Measurements from ENCODE around the gene DYRK1B. TPM values are rescaled to one million over a fixed set of nuclear protein-coding genes. Genes with fewer than 3 reads are reported as not detected.

Gene DYRK1B
- total and polyA plus RNA-seq, 2 donors (not counting 1 experiment from before 2014, with no cell fraction given) = 7.7 to 12.2 TPM

GRCh38 chr19:39805104-39805503 lies 28.9 kb downstream of the DYRK1B start:
- Histone ChIP-seq H3K79me2 (ENCODE audit: control insufficient read depth, insufficient read depth, low read length) (no peaks in the 10 kb centered on the region), H3K36me3 (ENCODE audit: control insufficient read depth, insufficient read depth, low read length) (no peaks in the 10 kb centered on the region), H3K9me3 (ENCODE audit: control insufficient read depth, insufficient read depth, low read depth, low read length) (no peaks in the 10 kb centered on the region), H3K4me1 (ENCODE audit: control insufficient read depth, extremely low read depth, insufficient read depth, low read length) (no peaks in the 10 kb centered on the region), H2AFZ (ENCODE audit: low read length) (no peak overlapping the region), H3K27me3 (ENCODE audit: control insufficient read depth, insufficient read depth, low read length) (no peaks in the 10 kb centered on the region), H3K9ac (ENCODE audit: insufficient read depth, low read length) (no peak overlapping the region), H3K27ac (ENCODE audit: insufficient read depth, low read length) (no peak overlapping the region), H4K20me1 (ENCODE audit: control insufficient read depth, extremely low read depth, insufficient read depth, low read length) (no peaks in the 10 kb centered on the region), H3K4me2 (ENCODE audit: extremely low read depth, insufficient read depth, low read length) (no peak overlapping the region), H3K4me3 (replicated peaks in 1 of 4; ENCODE audit: control extremely low read depth in 1 of 4, insufficient read depth in 1 of 4, low read depth in 3 of 4, low read length in 4 of 4) (no peak overlapping the region)
- TF ChIP-seq EZH2 (IDR thresholded peaks at IDR 0.05; ENCODE audit: low read length, missing control alignments) (no peak), CTCF (conservative IDR thresholded peaks at IDR 0.05 in 1 of 2, IDR thresholded peaks at IDR 0.05 in 1 of 2; ENCODE audit: low read depth in 1 of 2, low read length in 2 of 2) (no peak)
- peak in 1 of 2 donors; percentile 6 for DNase-seq (ENCODE audit: low read depth in 2 of 2)

GRCh38 chr19:39802958-39803357 lies 31.0 kb downstream of the DYRK1B start:
- TF ChIP-seq CTCF (conservative IDR thresholded peaks at IDR 0.05 in 1 of 2, IDR thresholded peaks at IDR 0.05 in 1 of 2; ENCODE audit: low read depth in 1 of 2, low read length in 2 of 2) = no peak
- TF ChIP-seq EZH2 (IDR thresholded peaks at IDR 0.05; ENCODE audit: low read length, missing control alignments) = no peak
- no peaks in the 10 kb centered on the region for H4K20me1 ChIP-seq (ENCODE audit: control insufficient read depth, extremely low read depth, insufficient read depth, low read length)
- no peak overlapping the region for H2AFZ ChIP-seq (ENCODE audit: low read length)
- no peaks in the 10 kb centered on the region for H3K9me3 ChIP-seq (ENCODE audit: control insufficient read depth, insufficient read depth, low read depth, low read length)
- H3K27ac ChIP-seq (ENCODE audit: insufficient read depth, low read length) = no peak overlapping the region
- H3K4me3 ChIP-seq (replicated peaks in 1 of 4; ENCODE audit: control extremely low read depth in 1 of 4, insufficient read depth in 1 of 4, low read depth in 3 of 4, low read length in 4 of 4) = no peak overlapping the region
- H3K9ac ChIP-seq (ENCODE audit: insufficient read depth, low read length) = no peak overlapping the region
- H3K36me3 ChIP-seq (ENCODE audit: control insufficient read depth, insufficient read depth, low read length) = no peaks in the 10 kb centered on the region
- no peaks in the 10 kb centered on the region for H3K4me1 ChIP-seq (ENCODE audit: control insufficient read depth, extremely low read depth, insufficient read depth, low read length)
- no peaks in the 10 kb centered on the region for H3K27me3 ChIP-seq (ENCODE audit: control insufficient read depth, insufficient read depth, low read length)
- peak in 1 of 2 donors; percentile 1 for DNase-seq (ENCODE audit: low read depth in 2 of 2)
- no peaks in the 10 kb centered on the region for H3K79me2 ChIP-seq (ENCODE audit: control insufficient read depth, insufficient read depth, low read length)
- no peak overlapping the region for H3K4me2 ChIP-seq (ENCODE audit: extremely low read depth, insufficient read depth, low read length)

GRCh38 chr19:39797083-39797482 lies 36.9 kb downstream of the DYRK1B start:
- Histone ChIP-seq H2AFZ (ENCODE audit: low read length) (no peak overlapping the region), H3K4me3 (replicated peaks in 1 of 4; ENCODE audit: control extremely low read depth in 1 of 4, insufficient read depth in 1 of 4, low read depth in 3 of 4, low read length in 4 of 4) (no peak overlapping the region), H3K9me3 (ENCODE audit: control insufficient read depth, insufficient read depth, low read depth, low read length) (no peaks in the 10 kb centered on the region), H3K79me2 (ENCODE audit: control insufficient read depth, insufficient read depth, low read length) (no peaks in the 10 kb centered on the region), H4K20me1 (ENCODE audit: control insufficient read depth, extremely low read depth, insufficient read depth, low read length) (no peaks in the 10 kb centered on the region), H3K4me1 (ENCODE audit: control insufficient read depth, extremely low read depth, insufficient read depth, low read length) (no peaks in the 10 kb centered on the region), H3K27ac (ENCODE audit: insufficient read depth, low read length) (no peak overlapping the region), H3K27me3 (ENCODE audit: control insufficient read depth, insufficient read depth, low read length) (no peaks in the 10 kb centered on the region), H3K9ac (ENCODE audit: insufficient read depth, low read length) (no peak overlapping the region), H3K36me3 (ENCODE audit: control insufficient read depth, insufficient read depth, low read length) (no peaks in the 10 kb centered on the region), H3K4me2 (ENCODE audit: extremely low read depth, insufficient read depth, low read length) (no peak overlapping the region)
- DNase-seq (ENCODE audit: low read depth in 2 of 2) = no peak
- TF ChIP-seq EZH2 (IDR thresholded peaks at IDR 0.05; ENCODE audit: low read length, missing control alignments) (no peak), CTCF (conservative IDR thresholded peaks at IDR 0.05 in 1 of 2, IDR thresholded peaks at IDR 0.05 in 1 of 2; ENCODE audit: low read depth in 1 of 2, low read length in 2 of 2) (no peak)
